Neural cell (in vitro differentiated cells): ENCODE measurements around the gene ZBTB7A. TPM values are rescaled to one million over a fixed set of nuclear protein-coding genes. Genes with fewer than 3 reads are reported as not detected.

Experiments
- H2AFZ ChIP-seq: fragments of 200-600, 300-800 bp; sonication (generic), shearing (Covaris generic); 2 replicates; pipeline ENCODE4 v1.6.0; 2014; ENCODE audit warnings: low read depth, mild to moderate bottlenecking, antibody characterized with exemption, low read length, moderate library complexity
- H3F3A ChIP-seq: fragments of 200-600 bp; shearing (Covaris generic); 2 replicates; pipeline ENCODE4 v1.6.1; 2016; ENCODE audit warnings: mild to moderate bottlenecking, moderate library complexity, mixed read lengths, antibody characterized with exemption, low read length; ENCODE audit not compliant: insufficient read depth, poor library complexity, severe bottlenecking
- H3K27ac ChIP-seq: fragments of 200-600, 300-800 bp; sonication (generic), shearing (Covaris generic); 2 replicates; pipeline ENCODE4 v1.5.1; 2014; ENCODE audit warnings: mild to moderate bottlenecking, low read length, moderate library complexity
- H3K27me3 ChIP-seq: fragments of 300-800, 200-600 bp; sonication (generic), shearing (Covaris generic); 2 replicates; pipeline ENCODE4 v1.6.0; 2014; ENCODE audit warnings: mild to moderate bottlenecking, low read depth, low read length, moderate library complexity; ENCODE audit not compliant: insufficient read depth
- H3K36me3 ChIP-seq: fragments of 300-800, 200-600 bp; sonication (generic), shearing (Covaris generic); 2 replicates; pipeline ENCODE4 v1.5.1; 2014; ENCODE audit warnings: mild to moderate bottlenecking, antibody characterized with exemption, low read length, moderate library complexity; ENCODE audit not compliant: insufficient read depth
- H3K4me2 ChIP-seq: fragments of 300-800, 200-600 bp; sonication (generic), shearing (Covaris generic); 2 replicates; pipeline ENCODE4 v1.6.0; 2014; ENCODE audit warnings: mild to moderate bottlenecking, low read length
- H3K4me3 ChIP-seq: fragments of 300-800, 200-600 bp; sonication (generic), shearing (Covaris generic); 2 replicates; pipeline ENCODE4 v1.5.1; 2014; ENCODE audit warnings: mild to moderate bottlenecking, low read length, moderate library complexity
- H3K79me2 ChIP-seq: fragments of 200-600 bp; shearing (Covaris generic); replicated peaks from 2 replicates; pipeline ENCODE4 v1.6.0; 2014; ENCODE audit warnings: mild to moderate bottlenecking, low read length, moderate library complexity; ENCODE audit not compliant: insufficient read depth
- H3K9ac ChIP-seq: fragments of 300-800, 200-600 bp; sonication (generic), shearing (Covaris generic); 2 replicates; pipeline ENCODE4 v1.6.1; 2016; ENCODE audit warnings: mild to moderate bottlenecking, low read length, mixed read lengths
- H3K9me2 ChIP-seq: fragments of 200-600 bp; shearing (Covaris generic); 2 replicates; pipeline ENCODE4 v1.6.1; 2016; ENCODE audit warnings: mild to moderate bottlenecking, low read length, mixed read lengths; ENCODE audit not compliant: insufficient read depth
- H3K9me3 ChIP-seq: fragments of 200-600, 300-800 bp; sonication (generic), shearing (Covaris generic); 2 replicates; pipeline ENCODE4 v1.6.1; 2016; ENCODE audit warnings: mild to moderate bottlenecking, mixed run types, low read length, moderate library complexity, mixed read lengths
- H4K20me1 ChIP-seq: fragments of 200-600 bp; shearing (Covaris generic); 2 replicates; pipeline ENCODE4 v1.6.1; 2016; ENCODE audit warnings: mild to moderate bottlenecking, mixed run types; ENCODE audit not compliant: insufficient read depth
- CTCF ChIP-seq: fragments of 450-650 bp; IDR thresholded peaks from 2 replicates; pipeline ENCODE4 v1.5.1; 2014; ENCODE audit warnings: antibody characterized with exemption, mild to moderate bottlenecking, moderate library complexity; ENCODE audit not compliant: poor library complexity, severe bottlenecking
- EP300 ChIP-seq: fragments of 450-650 bp; conservative IDR thresholded peaks from 2 replicates; pipeline ENCODE4 v1.6.1; 2014; ENCODE audit warnings: antibody characterized with exemption, mild to moderate bottlenecking, moderate library complexity; ENCODE audit not compliant: poor library complexity, severe bottlenecking
- EZH2 ChIP-seq: fragments of 200-600, 300-800 bp; shearing (Covaris generic), sonication (generic); IDR thresholded peaks from 2 replicates; pipeline ENCODE4 v1.6.1; 2014; ENCODE audit warnings: antibody characterized with exemption, low read length, borderline replicate concordance, mild to moderate bottlenecking; ENCODE audit not compliant: insufficient read depth, poor library complexity, severe bottlenecking
- MXI1 ChIP-seq: fragments of 450-650 bp; conservative IDR thresholded peaks from 2 replicates; pipeline ENCODE4 v1.6.1; 2014; ENCODE audit warnings: antibody characterized with exemption, mild to moderate bottlenecking; ENCODE audit not compliant: poor library complexity, severe bottlenecking
- RAD21 ChIP-seq: fragments of 450-650 bp; conservative IDR thresholded peaks from 2 replicates; pipeline ENCODE4 v1.6.1; 2014; ENCODE audit warnings: antibody characterized with exemption, mild to moderate bottlenecking, moderate library complexity
- SMC3 ChIP-seq: fragments of 450-650 bp; conservative IDR thresholded peaks from 2 replicates; pipeline ENCODE4 v1.6.1; 2014; ENCODE audit warnings: antibody characterized with exemption, mild to moderate bottlenecking, moderate library complexity; ENCODE audit not compliant: poor library complexity
- TAF1 ChIP-seq: IDR thresholded peaks from 2 replicates; pipeline ENCODE4 v1.6.1; 2012; ENCODE audit warnings: low read depth
- polyA plus RNA-seq: library from polyadenylated mRNA; depleted of rRNA; stranded (reverse); fragments of >200 nt; gene quantifications from 2 replicates; pipeline ENCODE4 v1.2.3, GENCODE V29; 2014
- TF ChIP-seq, protein P1 (sequence below): IDR thresholded peaks from 2 replicates; pipeline ENCODE4 v1.6.1; 2012; ENCODE audit warnings: borderline replicate concordance

The ZBTB7A gene
- polyA plus RNA-seq, 1 donor from 2014 or later: 1.7 TPM

DNA sequence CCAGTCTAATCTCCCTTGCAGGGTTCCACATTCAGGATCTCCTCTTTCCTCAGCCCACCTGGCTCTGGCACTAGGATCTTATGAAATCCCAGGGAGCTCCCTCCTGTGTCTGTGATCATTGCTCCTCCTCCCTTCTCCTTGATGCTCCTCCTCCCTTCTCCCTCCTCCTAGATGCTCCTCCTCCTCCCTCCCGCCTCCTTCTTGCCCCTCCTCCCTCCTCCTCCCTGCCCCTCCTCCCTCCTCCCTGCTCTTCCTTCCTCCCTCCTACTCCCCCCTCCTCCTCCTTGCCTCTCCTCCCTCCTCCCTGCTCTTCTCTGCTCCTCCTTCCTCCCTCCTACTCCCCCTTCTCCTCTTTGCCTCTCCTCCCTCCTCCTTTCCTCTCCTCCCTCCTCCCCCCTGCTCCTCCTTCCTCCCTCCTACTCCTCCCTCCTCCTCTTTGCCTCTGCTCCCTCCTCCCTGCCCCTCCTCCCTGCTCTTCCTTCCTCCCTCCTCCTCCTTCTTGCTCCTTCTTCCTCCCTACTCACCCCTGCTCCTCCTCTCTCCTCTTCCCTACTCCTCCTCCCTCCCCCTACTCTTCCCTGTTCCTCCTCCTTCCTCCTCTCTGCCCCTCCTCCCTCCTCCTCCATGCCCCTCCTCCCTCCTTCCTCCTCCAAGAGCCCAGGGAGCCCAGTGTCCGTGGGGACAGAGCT is 14.9 kb upstream of the ZBTB7A start:
- Histone ChIP-seq H3K36me3 (no peaks in the 10 kb centered on the region), H3K9me3 (no peaks in the 10 kb centered on the region), H3K27me3 (no peaks in the 10 kb centered on the region), H3K9ac (no peak overlapping the region), H3K9me2 (no peaks in the 10 kb centered on the region), H3F3A (no peaks in the 10 kb centered on the region), H4K20me1 (no peaks in the 10 kb centered on the region), H3K27ac (no peak overlapping the region), H3K4me2 (no peak overlapping the region), H2AFZ (no peak overlapping the region), H3K79me2 (no peaks in the 10 kb centered on the region), H3K4me3 (no peak overlapping the region)
- no peak for TF ChIP-seq RAD21
- TF ChIP-seq MXI1: no peak

DNA sequence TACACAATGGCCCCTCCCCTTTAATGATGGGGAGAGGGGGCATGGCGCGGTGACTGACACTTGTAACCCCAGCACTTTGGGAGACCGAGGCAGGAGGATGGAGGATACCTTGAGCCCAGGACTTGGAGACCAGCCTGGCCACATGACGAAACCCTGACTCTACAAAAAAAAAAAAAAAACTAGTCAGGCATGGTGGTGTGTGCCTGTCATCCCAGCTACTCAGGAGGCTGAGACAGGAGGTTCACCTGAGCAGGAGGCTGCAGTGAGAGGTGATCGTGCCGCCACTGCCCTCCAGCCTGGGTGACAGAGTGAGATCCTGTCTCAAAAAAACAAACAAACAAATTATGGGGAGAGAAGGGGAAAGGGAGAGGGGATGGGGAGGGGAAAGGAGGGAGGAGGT is 13.8 kb upstream of the ZBTB7A start:
- no peak overlapping the region for H2AFZ ChIP-seq
- H3K4me3 ChIP-seq: no peak overlapping the region
- H3K27me3 ChIP-seq: no peaks in the 10 kb centered on the region
- no peak overlapping the region for H3K4me2 ChIP-seq
- TF ChIP-seq RAD21 (no peak), EP300 (no peak), CTCF (no peak), EZH2 (no peak), MXI1 (no peak), SMC3 (no peak), TAF1 (no peak)
- TF ChIP-seq, protein P1, sequence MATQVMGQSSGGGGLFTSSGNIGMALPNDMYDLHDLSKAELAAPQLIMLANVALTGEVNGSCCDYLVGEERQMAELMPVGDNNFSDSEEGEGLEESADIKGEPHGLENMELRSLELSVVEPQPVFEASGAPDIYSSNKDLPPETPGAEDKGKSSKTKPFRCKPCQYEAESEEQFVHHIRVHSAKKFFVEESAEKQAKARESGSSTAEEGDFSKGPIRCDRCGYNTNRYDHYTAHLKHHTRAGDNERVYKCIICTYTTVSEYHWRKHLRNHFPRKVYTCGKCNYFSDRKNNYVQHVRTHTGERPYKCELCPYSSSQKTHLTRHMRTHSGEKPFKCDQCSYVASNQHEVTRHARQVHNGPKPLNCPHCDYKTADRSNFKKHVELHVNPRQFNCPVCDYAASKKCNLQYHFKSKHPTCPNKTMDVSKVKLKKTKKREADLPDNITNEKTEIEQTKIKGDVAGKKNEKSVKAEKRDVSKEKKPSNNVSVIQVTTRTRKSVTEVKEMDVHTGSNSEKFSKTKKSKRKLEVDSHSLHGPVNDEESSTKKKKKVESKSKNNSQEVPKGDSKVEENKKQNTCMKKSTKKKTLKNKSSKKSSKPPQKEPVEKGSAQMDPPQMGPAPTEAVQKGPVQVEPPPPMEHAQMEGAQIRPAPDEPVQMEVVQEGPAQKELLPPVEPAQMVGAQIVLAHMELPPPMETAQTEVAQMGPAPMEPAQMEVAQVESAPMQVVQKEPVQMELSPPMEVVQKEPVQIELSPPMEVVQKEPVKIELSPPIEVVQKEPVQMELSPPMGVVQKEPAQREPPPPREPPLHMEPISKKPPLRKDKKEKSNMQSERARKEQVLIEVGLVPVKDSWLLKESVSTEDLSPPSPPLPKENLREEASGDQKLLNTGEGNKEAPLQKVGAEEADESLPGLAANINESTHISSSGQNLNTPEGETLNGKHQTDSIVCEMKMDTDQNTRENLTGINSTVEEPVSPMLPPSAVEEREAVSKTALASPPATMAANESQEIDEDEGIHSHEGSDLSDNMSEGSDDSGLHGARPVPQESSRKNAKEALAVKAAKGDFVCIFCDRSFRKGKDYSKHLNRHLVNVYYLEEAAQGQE: no peak
- no peak overlapping the region for H3K27ac ChIP-seq
- no peak overlapping the region for H3K9ac ChIP-seq
- no peaks in the 10 kb centered on the region for H3K9me2 ChIP-seq
- no peaks in the 10 kb centered on the region for H3F3A ChIP-seq
- H3K36me3 ChIP-seq: no peaks in the 10 kb centered on the region
- H3K79me2 ChIP-seq: no peaks in the 10 kb centered on the region
- H4K20me1 ChIP-seq: no peaks in the 10 kb centered on the region
- H3K9me3 ChIP-seq: no peaks in the 10 kb centered on the region
